Medulla oblongata (tissue), 1 donor: Measurements from ENCODE around the gene SUSD3.
A peak's percentile ranks its signal among the peaks of the same experiment; 100 is the strongest.

Experiments used
- DNase-seq: peaks from one replicate; pipeline ENCODE4 v3.0.0-alpha.2; 2015; ENCODE audit errors: extremely low spot score

The SUSD3 gene

GRCh38 chr9:93076101-93076791 lies 17.7 kb downstream of the SUSD3 start:
- no peak for DNase-seq

GRCh38 chr9:93076792-93077128 lies 18.3 kb downstream of the SUSD3 start:
- no peak for DNase-seq

GRCh38 chr9:93077367-93077766 lies 18.9 kb downstream of the SUSD3 start:
- DNase-seq: no peak

GRCh38 chr9:93077811-93078210 lies 19.3 kb downstream of the SUSD3 start:
- no peak for DNase-seq

- no peak for DNase-seq
Measured at GRCh38 chr9:93079371-93079770, 20.9 kb downstream of the SUSD3 start.

- DNase-seq: no peak
Measured at GRCh38 chr9:93080406-93080805, 21.9 kb downstream of the SUSD3 start.

- peak; percentile 49 for DNase-seq
Measured at GRCh38 chr9:93081081-93081529, 22.6 kb downstream of the SUSD3 start.

GRCh38 chr9:93081931-93082330 lies 23.4 kb downstream of the SUSD3 start:
- DNase-seq: no peak

GRCh38 chr9:93082841-93083411 lies 24.4 kb downstream of the SUSD3 start:
- DNase-seq: no peak

- no peak for DNase-seq
Measured at GRCh38 chr9:93083592-93084470, 25.3 kb downstream of the SUSD3 start.

GRCh38 chr9:93084471-93084881 lies 26.0 kb downstream of the SUSD3 start:
- DNase-seq: no peak

GRCh38 chr9:93085676-93086075 lies 27.2 kb downstream of the SUSD3 start:
- DNase-seq: no peak

GRCh38 chr9:93086447-93087224 lies 28.1 kb downstream of the SUSD3 start:
- DNase-seq: no peak

GRCh38 chr9:93087971-93088655 lies 29.6 kb downstream of the SUSD3 start:
- DNase-seq: no peak

GRCh38 chr9:93088656-93089015 lies 30.1 kb downstream of the SUSD3 start:
- DNase-seq: no peak

GRCh38 chr9:93089024-93089423 lies 30.5 kb downstream of the SUSD3 start:
- DNase-seq: no peak

- DNase-seq: no peak
Measured at GRCh38 chr9:93089481-93089991, 31.0 kb downstream of the SUSD3 start.

- DNase-seq: no peak
Measured at GRCh38 chr9:93090091-93090655, 31.7 kb downstream of the SUSD3 start.

- DNase-seq: no peak
Measured at GRCh38 chr9:93091056-93091452, 32.6 kb downstream of the SUSD3 start.

GRCh38 chr9:93091453-93092081 lies 33.1 kb downstream of the SUSD3 start:
- DNase-seq: no peak
